NCI-H146 treated with DMSO at 0.1 percent for 48 hours (cell line): ENCODE measurements around the gene GNS.

Source experiments
- DNase-seq: peaks from one replicate; lab custom pipeline; 2025; ENCODE audit not compliant: unreplicated experiment; lab: John Stamatoyannopoulos, UW

GNS gene

GRCh38 chr12:64678835-64679234 is 80.4 kb downstream of the GNS start:
- no peak for DNase-seq

DNA sequence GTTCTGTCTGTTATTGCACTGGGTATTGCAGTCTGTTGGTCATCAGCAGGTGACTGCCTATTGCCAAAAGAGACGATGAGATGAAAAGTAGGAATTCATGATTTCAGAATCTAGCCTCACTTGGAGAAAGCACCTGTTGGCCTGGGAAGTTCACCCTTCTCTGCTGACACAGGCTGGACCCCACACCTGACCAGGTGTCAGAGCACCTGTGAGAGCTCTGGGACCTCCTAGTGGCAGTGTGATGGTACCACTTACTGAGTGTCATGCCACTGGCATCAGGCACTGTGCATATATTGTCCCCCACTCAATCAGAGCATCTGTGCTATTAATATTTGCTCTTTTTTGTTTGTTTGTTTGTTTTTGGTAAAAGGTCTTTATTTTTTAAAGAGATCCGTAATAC is 81.0 kb downstream of the GNS start:
- DNase-seq, result peak; percentile 28

DNA sequence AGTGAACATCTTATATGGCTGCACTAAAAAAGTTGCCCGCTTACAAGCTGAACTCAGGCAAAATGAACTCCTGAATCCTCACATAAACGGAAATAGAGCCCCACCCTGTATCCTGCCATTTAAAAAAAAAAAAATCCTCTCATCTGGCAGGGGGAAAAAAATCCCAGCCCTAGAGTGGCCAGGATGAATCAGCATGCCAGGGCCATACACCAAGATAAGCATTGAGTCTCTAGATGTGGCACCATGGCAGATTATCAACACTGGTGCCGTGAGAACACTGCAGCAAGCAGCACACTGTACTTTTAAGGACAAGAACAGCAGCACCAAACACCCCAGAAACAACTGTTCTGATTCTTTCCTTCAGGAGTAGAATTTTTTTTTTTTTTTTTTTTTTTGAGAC is 83.4 kb downstream of the GNS start:
- no peak for DNase-seq

DNA sequence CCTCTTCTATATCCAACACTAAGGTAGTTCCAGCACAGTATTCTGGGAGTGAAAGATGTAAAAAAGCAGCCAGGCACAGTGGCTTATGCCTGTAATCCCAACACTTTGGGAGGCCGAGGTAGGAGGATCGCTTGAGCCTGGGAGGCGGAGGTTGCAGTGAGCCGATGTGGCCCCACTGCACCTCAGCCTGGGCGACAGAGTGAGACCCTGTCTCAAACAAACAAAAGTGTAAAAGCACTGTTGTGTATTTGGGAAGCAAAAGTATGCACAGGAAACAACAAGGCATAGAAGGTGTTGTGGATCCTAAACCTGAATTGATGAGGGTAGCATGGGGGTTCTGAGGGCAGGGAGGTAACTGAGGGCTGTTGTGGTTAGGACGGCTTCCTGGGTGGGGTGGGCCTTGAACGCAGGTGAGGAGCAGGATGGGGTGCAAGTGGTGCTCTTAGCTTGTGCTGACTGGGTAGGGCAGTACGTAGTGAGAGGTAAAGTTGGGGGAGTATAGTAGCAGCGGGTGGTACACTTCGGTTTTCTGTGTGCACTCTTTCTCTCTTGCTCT is 84.8 kb downstream of the GNS start:
- DNase-seq, result no peak

DNA sequence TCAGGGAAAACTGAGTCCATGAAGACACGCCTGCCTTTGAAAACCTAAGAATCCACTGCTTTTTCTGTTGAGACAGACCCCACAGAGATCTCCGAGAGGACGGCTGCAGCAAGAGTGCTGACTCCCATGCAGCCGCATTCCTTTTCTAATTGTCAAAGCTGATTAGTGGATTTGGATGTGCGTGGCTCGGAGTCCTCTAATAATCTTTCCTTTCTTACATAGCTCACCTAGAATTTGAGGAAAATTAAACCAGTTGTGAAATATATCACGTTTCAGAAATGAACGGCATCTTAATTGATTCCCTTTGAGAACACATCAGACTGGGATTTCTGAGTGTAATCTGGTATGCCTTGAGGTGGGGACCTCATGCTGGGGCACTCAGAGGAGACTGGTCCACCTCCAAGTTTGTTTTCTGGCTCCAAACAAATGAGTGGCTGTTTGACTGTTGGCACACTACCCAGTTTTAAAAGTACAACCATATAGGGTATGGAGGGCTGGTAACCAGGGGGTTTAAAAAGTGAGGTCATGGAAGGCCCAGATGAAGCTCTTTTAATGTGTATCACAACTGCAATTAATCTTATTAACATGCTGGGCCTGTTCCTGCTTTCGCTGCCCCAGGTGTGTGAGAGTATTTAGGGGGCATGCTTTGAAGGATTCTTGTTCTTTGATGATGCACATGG is 85.6 kb downstream of the GNS start:
- peak; percentile 51 for DNase-seq

GRCh38 chr12:64672925-64673409 is 86.2 kb downstream of the GNS start:
- DNase-seq, result peak; percentile 63

GRCh38 chr12:64671681-64672080 is 87.5 kb downstream of the GNS start:
- no peak for DNase-seq

GRCh38 chr12:64670919-64671639 is 88.1 kb downstream of the GNS start:
- no peak for DNase-seq

- DNase-seq, result no peak
Measured at GRCh38 chr12:64670019-64670418, 89.2 kb downstream of the GNS start.

DNA sequence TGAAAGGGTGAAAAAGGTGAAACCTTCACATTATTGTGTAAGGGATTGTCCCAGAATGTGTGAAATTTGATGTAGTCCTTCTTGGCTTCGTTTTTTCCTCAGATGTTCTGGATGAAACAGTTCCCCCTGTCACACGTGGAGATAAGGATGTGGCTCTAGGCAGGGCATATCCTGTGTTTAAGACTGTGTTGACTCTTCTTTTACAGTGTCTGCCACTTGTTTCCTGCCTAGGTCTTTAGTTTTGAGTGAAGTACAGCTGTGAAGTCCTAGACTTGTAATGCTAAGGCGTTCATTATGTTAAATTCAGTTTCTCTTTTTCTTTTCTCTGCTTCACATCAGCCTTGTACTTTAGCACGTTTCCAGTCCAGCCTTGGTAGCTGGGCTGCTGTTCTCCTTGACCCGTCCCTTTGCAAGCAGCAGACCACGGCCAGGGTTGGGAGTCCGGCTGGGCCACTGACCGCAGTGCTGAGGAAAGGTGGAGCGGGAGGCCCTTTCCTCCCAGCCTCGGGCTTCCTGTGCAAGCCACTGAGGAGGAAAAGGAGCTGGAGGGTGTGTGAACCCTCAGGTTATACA is 89.8 kb downstream of the GNS start:
- DNase-seq, result peak; percentile 23

- DNase-seq, result no peak
Measured at GRCh38 chr12:64667793-64668192, 91.4 kb downstream of the GNS start.

DNA sequence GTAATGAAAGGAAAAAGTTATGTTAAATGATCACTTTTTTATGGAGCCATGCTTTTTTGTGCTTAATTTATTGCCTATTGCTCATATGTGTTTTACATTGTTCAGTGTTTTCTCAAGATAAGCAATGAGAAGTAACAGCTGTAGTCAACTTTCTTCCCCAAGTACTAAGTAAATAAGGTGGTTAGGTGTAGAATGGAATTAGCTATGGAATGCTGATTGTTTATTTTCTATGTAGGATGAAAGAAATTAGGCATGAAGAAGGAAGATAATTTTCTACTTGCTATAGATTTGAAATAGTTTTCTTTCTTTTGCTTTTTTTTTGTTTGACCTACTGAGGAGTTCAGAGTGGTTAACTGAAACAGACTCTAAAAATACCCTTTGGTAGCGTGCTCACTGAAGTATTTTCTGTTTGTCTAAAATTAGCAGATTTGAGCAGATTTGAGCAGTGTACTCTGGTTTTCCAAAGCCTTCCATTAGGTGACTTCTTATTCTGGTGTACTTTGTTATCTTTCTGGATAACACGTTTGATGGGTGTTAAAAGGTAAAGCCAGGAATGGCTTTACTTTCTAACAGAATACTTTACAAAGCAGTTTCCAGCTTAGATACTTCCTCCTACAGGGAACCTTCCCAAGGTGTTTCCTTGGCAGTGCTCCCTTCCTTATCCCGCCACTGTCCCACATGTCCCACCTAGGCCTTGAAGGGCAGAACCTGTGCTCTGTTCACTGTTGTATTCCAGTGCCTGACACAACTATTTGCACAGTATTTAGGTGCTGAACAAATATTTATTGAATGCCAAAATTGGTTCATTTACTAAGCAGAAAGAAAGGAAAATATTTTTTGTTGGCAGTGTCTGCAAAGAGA is 92.9 kb downstream of the GNS start:
- no peak for DNase-seq

- no peak for DNase-seq
Measured at GRCh38 chr12:64665514-64665913, 93.7 kb downstream of the GNS start.
